HEK293T (cell line): ENCODE results near the gene SYNE2.

Experiments
- CTCF ChIA-PET: fragments of 350-600 bp; formaldehyde crosslinking; extraction: SDS; loops from one replicate; lab custom pipeline; 2021; ENCODE audit warnings: antibody characterized with exemption, inconsistent platforms; lab: Yijun Ruan, JAX
- POLR2A ChIA-PET: fragments of 350-600 bp; formaldehyde crosslinking; extraction: SDS; loops from one replicate; lab custom pipeline; 2020; ENCODE audit warnings: antibody characterized with exemption, inconsistent platforms; lab: Yijun Ruan, JAX
- DNase-seq: peaks from one replicate; pipeline ENCODE4 v3.0.0; 2012; ENCODE audit warnings: mixed read lengths; ENCODE audit errors: extremely low spot score
- ARNT ChIP-seq: fragments of 450-650 bp; IDR thresholded peaks from 2 replicates; pipeline ENCODE4 v1.6.1; 2017; ENCODE audit warnings: mild to moderate bottlenecking
- BHLHE40 ChIP-seq: fragments of 450-650 bp; IDR thresholded peaks from 2 replicates; pipeline ENCODE4 v1.6.1; 2016; ENCODE audit warnings: mild to moderate bottlenecking, moderate library complexity, borderline replicate concordance
- CTBP1 ChIP-seq: fragments of 450-650 bp; IDR thresholded peaks from 2 replicates; pipeline ENCODE4 v1.6.1; 2016; ENCODE audit warnings: borderline replicate concordance
- ELF4 ChIP-seq: fragments of 450-650 bp; IDR thresholded peaks from 2 replicates; pipeline ENCODE4 v1.6.1; 2017; ENCODE audit warnings: antibody characterized with exemption
- FOXA1 ChIP-seq: fragments of 450-650 bp; IDR thresholded peaks from 2 replicates; pipeline ENCODE4 v1.6.1; 2016; ENCODE audit warnings: mild to moderate bottlenecking
- FOXK2 ChIP-seq: fragments of 450-650 bp; IDR thresholded peaks from 2 replicates; pipeline ENCODE4 v1.6.1; 2016; ENCODE audit warnings: mild to moderate bottlenecking
- FOXM1 ChIP-seq: fragments of 450-650 bp; IDR thresholded peaks from 2 replicates; pipeline ENCODE4 v1.6.1; 2017; ENCODE audit warnings: mild to moderate bottlenecking, borderline replicate concordance
- HDGF ChIP-seq: fragments of 450-650 bp; IDR thresholded peaks from 2 replicates; pipeline ENCODE4 v1.6.1; 2017; ENCODE audit warnings: antibody characterized with exemption, borderline replicate concordance
- L3MBTL2 ChIP-seq: fragments of 450-650 bp; conservative IDR thresholded peaks from 2 replicates; pipeline ENCODE4 v1.6.1; 2016; ENCODE audit warnings: mild to moderate bottlenecking
- LEF1 ChIP-seq: fragments of 450-650 bp; IDR thresholded peaks from 2 replicates; pipeline ENCODE4 v1.6.1; 2017; ENCODE audit warnings: mild to moderate bottlenecking, borderline replicate concordance
- NFRKB ChIP-seq: fragments of 450-650 bp; IDR thresholded peaks from 2 replicates; pipeline ENCODE4 v1.6.1; 2016; ENCODE audit warnings: mild to moderate bottlenecking, moderate library complexity
- SP1 ChIP-seq: fragments of 450-650 bp; IDR thresholded peaks from 2 replicates; pipeline ENCODE4 v1.6.1; 2017
- SUZ12 ChIP-seq: fragments of 450-650 bp; IDR thresholded peaks from 2 replicates; pipeline ENCODE4 v1.6.1; 2016; ENCODE audit warnings: mild to moderate bottlenecking
- TARDBP ChIP-seq: fragments of 450-650 bp; IDR thresholded peaks from 2 replicates; pipeline ENCODE4 v1.6.1; 2016
- ZNF384 ChIP-seq: fragments of 450-650 bp; IDR thresholded peaks from 2 replicates; pipeline ENCODE4 v1.6.1; 2016
- TF ChIP-seq, protein P1 (sequence below): fragments of 450-650 bp; IDR thresholded peaks from 2 replicates; pipeline ENCODE4 v1.6.1; 2016

SYNE2 gene

DNA sequence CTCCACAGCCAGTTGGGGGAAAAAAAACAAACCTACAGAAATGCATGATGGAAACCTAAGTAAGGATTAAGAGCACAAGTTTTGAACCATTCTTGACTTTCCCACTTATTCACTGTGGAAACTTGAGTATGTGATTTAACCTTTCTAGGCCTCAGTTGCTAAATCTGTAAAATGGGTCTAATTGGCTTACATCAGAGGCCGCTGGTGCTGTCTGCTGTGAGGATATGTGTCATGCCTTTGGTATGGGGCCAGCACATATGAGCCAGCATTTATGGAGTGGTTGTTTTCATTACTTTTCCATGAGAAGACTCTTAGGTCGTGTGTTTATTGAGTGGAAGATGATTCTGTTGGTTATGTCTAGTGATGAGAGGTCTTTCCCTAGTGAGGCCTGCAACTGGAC, 339.0 kb downstream of the SYNE2 start:
- ChIA-PET POLR2A (no interaction called here), CTCF (no interaction called here)

DNA sequence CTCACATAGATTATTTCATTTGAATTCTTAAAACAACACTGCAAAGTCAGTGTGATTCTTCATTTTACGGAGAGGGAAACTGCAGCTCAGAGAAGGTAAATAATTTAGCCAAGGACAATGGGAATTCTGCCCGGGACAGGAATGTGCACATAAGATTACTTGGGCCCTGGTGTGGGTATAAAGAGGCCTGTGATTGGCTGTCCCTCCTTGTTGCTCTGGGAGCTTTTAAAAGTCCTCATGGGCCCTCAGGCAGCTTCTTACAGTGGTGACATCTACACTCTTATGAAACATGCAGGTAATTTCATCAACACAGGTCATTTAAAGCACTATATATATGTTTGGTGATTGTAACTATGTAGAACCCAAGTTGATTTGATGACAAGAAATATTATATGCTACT, 341.0 kb downstream of the SYNE2 start:
- no peak for DNase-seq
- TF ChIP-seq BHLHE40 (no peak), ZNF384 (no peak), ELF4 (no peak), NFRKB (no peak), LEF1 (no peak)
- CTCF ChIA-PET, result interaction anchor here (0.6 kb wide), 1 partner anchor 886 kb away, joined by 3 read pairs; no protein-coding TSS in a partner anchor
- POLR2A ChIA-PET, result no interaction called here

More for the DNA sequence above, 339.0 kb downstream of the SYNE2 start:
- DNase-seq, result no peak
- TF ChIP-seq SP1, result no peak
- TF ChIP-seq, protein P1, sequence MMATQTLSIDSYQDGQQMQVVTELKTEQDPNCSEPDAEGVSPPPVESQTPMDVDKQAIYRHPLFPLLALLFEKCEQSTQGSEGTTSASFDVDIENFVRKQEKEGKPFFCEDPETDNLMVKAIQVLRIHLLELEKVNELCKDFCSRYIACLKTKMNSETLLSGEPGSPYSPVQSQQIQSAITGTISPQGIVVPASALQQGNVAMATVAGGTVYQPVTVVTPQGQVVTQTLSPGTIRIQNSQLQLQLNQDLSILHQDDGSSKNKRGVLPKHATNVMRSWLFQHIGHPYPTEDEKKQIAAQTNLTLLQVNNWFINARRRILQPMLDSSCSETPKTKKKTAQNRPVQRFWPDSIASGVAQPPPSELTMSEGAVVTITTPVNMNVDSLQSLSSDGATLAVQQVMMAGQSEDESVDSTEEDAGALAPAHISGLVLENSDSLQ, result no peak
- TF ChIP-seq ARNT, result no peak

DNA sequence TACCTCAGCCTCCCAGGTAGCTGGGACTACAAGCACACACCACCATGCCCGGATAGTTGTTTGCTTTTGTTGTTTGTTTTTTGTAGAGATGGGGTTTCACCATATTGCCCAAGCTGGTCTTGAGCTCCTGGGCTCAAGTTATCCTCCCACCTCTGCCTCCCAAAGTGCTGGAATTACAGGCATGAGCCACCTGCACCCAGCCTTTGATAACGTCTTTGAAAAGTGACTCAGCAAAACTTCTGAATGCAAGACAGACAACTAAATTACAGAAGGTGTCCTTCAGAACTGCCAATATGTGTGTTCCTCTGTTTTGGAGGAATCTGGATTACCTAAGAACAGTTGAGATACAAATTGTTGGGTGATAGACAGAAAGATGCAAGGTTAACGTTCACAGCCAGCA, 341.6 kb downstream of the SYNE2 start:
- no peak for TF ChIP-seq HDGF
- TF ChIP-seq FOXM1, result no peak
- no peak for TF ChIP-seq ARNT
- TF ChIP-seq NFRKB, result no peak
- no peak for TF ChIP-seq FOXA1
- no peak for TF ChIP-seq FOXK2
- no peak for TF ChIP-seq BHLHE40
- TF ChIP-seq TARDBP, result no peak
- no peak for TF ChIP-seq SUZ12
- no peak for TF ChIP-seq ELF4
- TF ChIP-seq, protein P1, result no peak
- TF ChIP-seq L3MBTL2, result no peak
- TF ChIP-seq ZNF384, result no peak
- CTCF ChIA-PET, result no interaction called here
- no peak for DNase-seq
- POLR2A ChIA-PET, result no interaction called here

DNA sequence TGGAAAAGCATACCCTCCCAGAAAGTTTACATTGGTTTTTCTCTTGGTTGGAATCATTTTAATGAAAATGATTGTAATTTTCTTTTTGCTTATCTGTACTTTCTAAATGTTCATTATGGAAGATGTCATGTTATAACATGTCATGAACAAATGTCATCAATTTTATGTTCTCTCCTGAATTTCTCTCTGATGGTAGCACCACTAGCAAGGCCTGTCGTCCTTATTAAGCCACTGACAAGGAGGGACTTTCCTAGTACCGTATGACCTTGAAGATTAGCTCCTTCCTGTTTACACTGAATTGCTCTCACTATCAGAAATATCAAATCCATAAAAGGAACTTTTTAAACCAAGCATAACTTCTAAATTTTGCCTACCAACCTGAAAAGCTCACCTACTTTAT, 342.4 kb downstream of the SYNE2 start:
- TF ChIP-seq FOXM1 (no peak), TARDBP (no peak), HDGF (no peak), CTBP1 (no peak), ELF4 (no peak), LEF1 (no peak)
- POLR2A ChIA-PET, result no interaction called here
- CTCF ChIA-PET, result no interaction called here
- no peak for DNase-seq

DNA sequence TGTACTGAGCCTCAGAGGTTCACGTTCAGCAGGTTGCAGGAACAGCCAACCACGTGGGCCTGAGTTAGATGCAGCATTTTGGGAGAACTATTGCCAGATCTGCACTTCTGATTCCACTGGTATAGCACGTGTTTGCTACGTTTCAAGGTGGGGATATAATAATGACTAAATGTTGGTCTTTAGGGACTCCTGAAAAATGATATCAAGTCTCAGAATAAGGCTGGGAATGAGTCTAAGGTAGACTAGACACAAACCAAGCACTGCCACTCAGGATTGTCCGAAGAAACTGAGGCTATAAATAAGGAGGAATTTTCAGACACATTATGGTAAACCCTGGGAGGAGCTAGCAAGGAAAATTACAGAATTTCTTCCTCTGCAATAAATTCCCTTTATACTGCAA, 343.3 kb downstream of the SYNE2 start:
- CTCF ChIA-PET, result no interaction called here
- POLR2A ChIA-PET, result no interaction called here
- DNase-seq, result no peak
- TF ChIP-seq CTBP1 (no peak), ZNF384 (no peak), TARDBP (no peak), SUZ12 (no peak), ARNT (no peak), FOXK2 (no peak), L3MBTL2 (no peak), NFRKB (no peak), LEF1 (no peak), SP1 (no peak)
- TF ChIP-seq, protein P1, result no peak

DNA sequence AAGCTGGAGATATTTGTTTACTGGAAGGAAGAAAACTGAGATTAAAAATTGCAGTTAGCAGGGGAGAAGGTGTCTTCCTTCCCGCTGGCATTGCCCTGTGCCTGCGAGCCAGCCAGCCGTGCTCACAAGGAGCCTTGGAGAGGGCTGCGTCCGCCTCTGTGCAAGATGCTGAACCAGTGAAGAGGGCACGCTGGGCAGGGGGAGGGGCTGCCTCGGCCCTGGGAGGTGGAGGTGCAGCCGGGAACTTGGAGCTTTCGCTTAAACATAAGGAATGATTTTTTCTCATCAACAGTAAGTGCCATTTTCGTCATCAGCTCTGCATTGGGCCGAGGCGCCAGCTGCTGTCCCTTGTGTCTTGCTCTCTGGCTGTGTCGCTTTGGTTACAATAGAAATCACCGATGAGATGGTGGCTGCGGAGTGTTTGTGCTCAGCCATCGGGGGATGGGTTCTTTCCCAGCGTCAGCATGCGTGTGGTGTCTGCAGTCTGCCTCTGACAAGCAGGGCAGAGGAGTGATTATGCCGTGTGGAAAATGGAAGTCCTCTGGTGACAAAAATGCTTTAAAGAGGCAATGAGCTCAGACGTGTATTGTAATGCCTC, 344.1 kb downstream of the SYNE2 start:
- TF ChIP-seq ELF4 (no peak), ZNF384 (no peak), SP1 (no peak), L3MBTL2 (no peak), FOXM1 (no peak), HDGF (no peak), FOXK2 (no peak), ARNT (no peak), CTBP1 (no peak), LEF1 (no peak), NFRKB (no peak), TARDBP (no peak), BHLHE40 (no peak), SUZ12 (no peak), FOXA1 (no peak)
- TF ChIP-seq, protein P1, result no peak

More for the DNA sequence above, 344.1 kb downstream of the SYNE2 start:
- ChIA-PET CTCF (no interaction called here), POLR2A (interaction anchor here (0.9 kb wide), 1 partner anchor 13 kb away, joined by 3 read pairs; no protein-coding TSS in a partner anchor)
- DNase-seq, result peak; percentile 61
